Psoas muscle (tissue), 8 donors: Measurements from ENCODE around the gene UBTD2. TPM values are rescaled to one million over a fixed set of nuclear protein-coding genes. Genes with fewer than 3 reads are reported as not detected.
A peak's percentile ranks its signal among the peaks of the same experiment; 100 is the strongest.
"Not testable (repeated sequence)": the region's sequence is repeated elsewhere in the genome, so short reads cannot be mapped to it uniquely, and the experiment has no call there.

Experiments
- ATAC-seq, 4 donors: fragments of 200-7000 bp; cut with Tn5 transposase; one replicate each; pipeline ENCODE4 v1.9.1; 2020; ENCODE audit warnings: moderate library complexity in 3 of 4, mild to moderate bottlenecking in 2 of 4
- DNase-seq, 2 donors: peaks; one replicate each; pipeline ENCODE4 v3.0.0-alpha.2; 2020
- H3K27ac ChIP-seq: fragments of 200-600 bp; one replicate; pipeline ENCODE4 v1.8.0; 2022
- H3K27me3 ChIP-seq, 3 donors: fragments of 200-600 bp in 1 of 3; one replicate each; pipeline versions ENCODE4 v1.6.1 to v1.8.0; 2013 to 2022; ENCODE audit warnings: low read length in 2 of 3, mild to moderate bottlenecking in 2 of 3, moderate library complexity in 1 of 3; ENCODE audit not compliant: insufficient read depth in 3 of 3
- H3K36me3 ChIP-seq, 2 donors: fragments of 200-600 bp in 1 of 2; one replicate each; pipeline versions ENCODE4 v1.6.1 to v1.8.0; 2013 to 2022; ENCODE audit warnings: low read depth in 1 of 2, mild to moderate bottlenecking in 1 of 2, moderate library complexity in 1 of 2; ENCODE audit not compliant: insufficient read depth in 1 of 2
- H3K4me1 ChIP-seq: fragments of 200-600 bp; one replicate; pipeline ENCODE4 v1.8.0; 2022
- H3K4me3 ChIP-seq: fragments of 200-600 bp; one replicate; pipeline ENCODE4 v1.8.0; 2022; ENCODE audit warnings: mild to moderate bottlenecking
- H3K9me3 ChIP-seq: fragments of 200-600 bp; one replicate; pipeline ENCODE4 v1.8.0; 2022
- CTCF ChIP-seq: fragments of 200-600 bp; IDR thresholded peaks from one replicate; pipeline ENCODE4 v1.8.0; 2022; ENCODE audit warnings: antibody characterized with exemption
- WGBS, 3 donors: extraction: QIAGEN DNeasy Blood & Tissue Kit; methylation state at CpG; one replicate each; pipeline versions ENCODE4 v1.1.6 to v1.1.7; 2013; 5-methylcytosine and 5-hydroxymethylcytosine counted together
- intact Hi-C, 2 donors: fragments of 100-400 bp; cut with DNase I; formaldehyde crosslinking; loops; one replicate each; pipeline versions ENCODE4 v1.11.0 to v1.14.2; 2022
- polyA plus RNA-seq, 3 donors: library from polyadenylated mRNA; stranded (reverse); fragments of 200-250 nt; gene quantifications; one replicate each; pipeline ENCODE4 v1.2.3, GENCODE V29; 2013
- total RNA-seq, 4 donors: library from RNA; stranded (reverse); fragmentation: NEBNext Ultra II Directional in 2 of 4; extraction: Animal tissue kit (Norgen Biotek cat#: 25700) in 2 of 4; gene quantifications; one replicate each; pipeline versions ENCODE4 v1.2.1 to v1.2.4, GENCODE V29; 2021 to 2023
- donor health status: healthy with polysubstance abuse.
- donor health status: DM: no; HTN: no; CAD: no; lungs with moderate emphysema.
- donor health status: Bipolar disorder and iron deficiency.
- donor health status: healthy.
- donor health status: DM: yes; HTN: yes; CAD: no.
- donor health status: DM: no; HTN: no; CAD: no.
- donor health status: DM: no; HTN: no; CAD: no.
- donor health status: DM: yes; HTN: yes; CAD: no.

UBTD2 gene
- total and polyA plus RNA-seq, 7 donors = 5.3 to 12.3 (median 8.6) TPM

DNA sequence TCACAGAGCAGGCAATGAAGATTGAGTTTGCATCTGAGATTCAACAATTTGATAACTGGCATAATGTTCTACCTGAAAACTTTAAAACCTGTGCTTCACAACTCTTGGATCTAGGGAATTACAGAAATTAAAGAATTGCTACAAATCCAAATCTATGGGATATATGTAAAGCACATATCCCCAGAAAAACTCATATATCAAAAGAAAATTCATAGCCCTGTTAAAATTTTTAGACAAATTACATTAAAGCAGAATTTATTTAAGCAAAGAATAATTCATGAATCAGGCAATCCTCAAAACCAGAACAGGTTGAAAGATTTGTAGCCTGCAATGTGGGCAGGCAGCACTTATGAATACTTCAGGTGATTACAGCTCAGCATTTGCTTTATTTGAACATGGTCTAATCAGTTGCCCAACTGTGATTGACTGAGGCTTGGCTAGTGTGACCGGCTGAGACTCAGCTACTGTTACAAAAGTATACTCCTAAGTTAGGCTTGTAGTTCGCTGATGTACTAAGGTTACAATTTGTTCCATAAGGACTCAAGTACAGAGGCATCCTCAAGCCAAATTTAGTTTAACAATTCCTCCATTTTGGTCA, 10.3 kb upstream of the UBTD2 start:
- H3K4me1 ChIP-seq = no peaks in the 10 kb centered on the region
- intact Hi-C loops = loop anchor here (2.0 to 10.0 kb wide), 2 partner anchors 69 to 187 kb away; no protein-coding TSS in a partner anchor
- H3K27me3 ChIP-seq = no peaks in the 10 kb centered on the region
- ATAC-seq = no peak
- no peak overlapping the region for H3K4me3 ChIP-seq
- H3K9me3 ChIP-seq = no peaks in the 10 kb centered on the region
- no peak for DNase-seq
- 42 to 69% (median 69%) methylated on average over 2 of the region's 2 CpGs for WGBS, 3 donors
- H3K36me3 ChIP-seq = no peaks in the 10 kb centered on the region
- H3K27ac ChIP-seq = no peak overlapping the region
- no peak for TF ChIP-seq CTCF

- DNase-seq = peak; percentile 60 to 71
- H3K4me3 ChIP-seq = no peak overlapping the region
These were observed 9.6 kb upstream of the UBTD2 start for GRCh38 chr5:172293054-172293744.

DNA sequence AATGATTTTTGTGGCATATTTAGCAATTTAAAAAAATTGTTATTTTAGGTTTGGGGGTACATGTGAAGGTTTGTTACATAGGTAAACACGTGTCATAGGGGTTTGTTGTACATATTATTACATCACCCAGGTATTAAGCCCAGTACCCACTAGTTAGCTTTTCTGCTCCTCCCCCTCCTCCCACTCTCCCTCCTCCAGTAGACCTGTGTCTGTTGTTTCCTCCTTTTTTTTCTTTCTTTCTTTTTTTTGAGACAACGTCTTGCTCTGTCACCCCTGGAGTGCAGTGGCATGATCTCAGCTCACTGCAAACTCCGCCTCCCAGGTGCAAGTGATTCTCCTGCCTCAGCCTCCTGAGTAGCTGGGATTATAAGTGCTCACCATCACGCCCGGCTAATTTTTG, 8.3 kb upstream of the UBTD2 start:
- H3K4me1 ChIP-seq, DNase-seq, H3K27me3 ChIP-seq, H3K4me3 ChIP-seq, ATAC-seq, H3K27ac ChIP-seq, H3K36me3 ChIP-seq, H3K9me3 ChIP-seq: not testable (repeated sequence)
- intact Hi-C loops = loop anchor here (2.0 to 10.0 kb wide), 2 partner anchors 67 to 185 kb away; no protein-coding TSS in a partner anchor
- WGBS, 3 donors = 86 to 91% (median 88%) methylated on average over 5 of the region's 5 CpGs

More at GRCh38 chr5:172293054-172293744, 9.6 kb upstream of the UBTD2 start:
- Histone ChIP-seq H3K27ac (no peak overlapping the region), H3K27me3 (no peaks in the 10 kb centered on the region), H3K9me3 (no peaks in the 10 kb centered on the region), H3K4me1 (no peaks in the 10 kb centered on the region), H3K36me3 (no peaks in the 10 kb centered on the region)
- intact Hi-C loops = loop anchor here (2.0 to 10.0 kb wide), 2 partner anchors 68 to 186 kb away; no protein-coding TSS in a partner anchor
- 47 to 59% (median 50%) methylated on average over 5 of the region's 5 CpGs for WGBS, 3 donors
- TF ChIP-seq CTCF = peak; percentile 81
- peak; percentile 95 to 100 (median 99) for ATAC-seq

GRCh38 chr5:172288465-172288864, 4.9 kb upstream of the UBTD2 start:
- intact Hi-C loops = no loop called here
- ATAC-seq (no peak), DNase-seq (no peak)
- H3K4me1 ChIP-seq = no peaks in the 10 kb centered on the region
- WGBS, 3 donors = 92 to 97% (median 95%) methylated on average over 4 of the region's 4 CpGs
- H3K4me3 ChIP-seq = no peak overlapping the region
- TF ChIP-seq CTCF = no peak
- no peaks in the 10 kb centered on the region for H3K36me3 ChIP-seq
- H3K9me3 ChIP-seq = no peaks in the 10 kb centered on the region
- no peak overlapping the region for H3K27ac ChIP-seq
- H3K27me3 ChIP-seq = no peaks in the 10 kb centered on the region

DNA sequence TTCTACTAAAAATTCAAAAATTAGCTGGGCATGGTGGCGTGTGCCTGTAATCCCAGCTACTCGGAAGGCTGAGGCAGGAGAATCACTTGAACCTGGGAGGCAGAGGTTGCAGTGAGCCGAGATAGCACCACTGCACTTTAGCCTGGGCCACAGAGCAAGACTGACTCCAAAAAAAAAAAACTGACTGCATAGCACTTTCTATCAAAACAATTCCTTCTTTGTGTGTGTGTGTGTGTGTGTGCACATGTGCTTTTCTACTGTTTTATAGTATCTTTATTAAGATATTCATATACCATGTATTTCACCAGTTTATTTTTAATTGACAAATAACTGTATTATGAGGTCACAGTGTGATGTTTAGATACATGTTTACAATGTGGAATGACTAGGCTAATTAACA, 3.6 kb upstream of the UBTD2 start:
- H3K36me3 ChIP-seq, DNase-seq, H3K27ac ChIP-seq, H3K27me3 ChIP-seq, ATAC-seq, H3K9me3 ChIP-seq, H3K4me3 ChIP-seq, intact Hi-C loops, H3K4me1 ChIP-seq: not testable (repeated sequence)
- WGBS, 3 donors = 87 to 96% (median 96%) methylated on average over 3 of the region's 3 CpGs
